ENCODE results near the gene SAYSD1. TPM values are rescaled to one million over a fixed set of nuclear protein-coding genes. Genes with fewer than 3 reads are reported as not detected.

Gene SAYSD1
- total RNA-seq, 1 donor from 2014 or later, result 11.3 TPM

DNA sequence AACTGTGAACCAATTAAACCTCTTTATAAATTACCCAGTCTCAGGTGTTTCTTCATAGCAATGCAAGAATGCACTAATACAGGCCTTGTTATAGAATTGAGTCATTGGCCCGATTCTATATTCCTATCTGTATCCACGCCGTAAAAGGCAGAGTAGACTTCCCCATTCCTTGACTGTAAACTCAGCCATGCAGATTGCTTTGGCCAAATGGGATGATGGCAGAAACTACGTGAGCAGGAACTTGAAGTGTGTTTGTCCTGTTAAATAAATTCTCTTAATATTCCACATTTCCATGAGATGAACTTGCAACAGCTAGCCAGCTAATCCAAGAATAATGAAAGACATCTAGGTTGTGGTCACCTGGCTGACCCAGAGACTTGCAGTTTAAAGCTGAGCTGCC, 3.9 kb upstream of the SAYSD1 start:
- no peak for DNase-seq (ENCODE audit: low read depth)
- H3K4me3 ChIP-seq (ENCODE audit: low read depth, low read length), result no peak overlapping the region
- H3K27me3 ChIP-seq (ENCODE audit: control insufficient read depth, insufficient read depth, low read length), result no peaks in the 10 kb centered on the region
- no peaks in the 10 kb centered on the region for H3K36me3 ChIP-seq (ENCODE audit: control insufficient read depth, insufficient read depth, low read length)
- TF ChIP-seq, protein P1, sequence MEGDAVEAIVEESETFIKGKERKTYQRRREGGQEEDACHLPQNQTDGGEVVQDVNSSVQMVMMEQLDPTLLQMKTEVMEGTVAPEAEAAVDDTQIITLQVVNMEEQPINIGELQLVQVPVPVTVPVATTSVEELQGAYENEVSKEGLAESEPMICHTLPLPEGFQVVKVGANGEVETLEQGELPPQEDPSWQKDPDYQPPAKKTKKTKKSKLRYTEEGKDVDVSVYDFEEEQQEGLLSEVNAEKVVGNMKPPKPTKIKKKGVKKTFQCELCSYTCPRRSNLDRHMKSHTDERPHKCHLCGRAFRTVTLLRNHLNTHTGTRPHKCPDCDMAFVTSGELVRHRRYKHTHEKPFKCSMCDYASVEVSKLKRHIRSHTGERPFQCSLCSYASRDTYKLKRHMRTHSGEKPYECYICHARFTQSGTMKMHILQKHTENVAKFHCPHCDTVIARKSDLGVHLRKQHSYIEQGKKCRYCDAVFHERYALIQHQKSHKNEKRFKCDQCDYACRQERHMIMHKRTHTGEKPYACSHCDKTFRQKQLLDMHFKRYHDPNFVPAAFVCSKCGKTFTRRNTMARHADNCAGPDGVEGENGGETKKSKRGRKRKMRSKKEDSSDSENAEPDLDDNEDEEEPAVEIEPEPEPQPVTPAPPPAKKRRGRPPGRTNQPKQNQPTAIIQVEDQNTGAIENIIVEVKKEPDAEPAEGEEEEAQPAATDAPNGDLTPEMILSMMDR (IDR thresholded peaks at IDR 0.05; ENCODE audit: insufficient read depth, low read length, poor library complexity, severe bottlenecking), result no peak

DNA sequence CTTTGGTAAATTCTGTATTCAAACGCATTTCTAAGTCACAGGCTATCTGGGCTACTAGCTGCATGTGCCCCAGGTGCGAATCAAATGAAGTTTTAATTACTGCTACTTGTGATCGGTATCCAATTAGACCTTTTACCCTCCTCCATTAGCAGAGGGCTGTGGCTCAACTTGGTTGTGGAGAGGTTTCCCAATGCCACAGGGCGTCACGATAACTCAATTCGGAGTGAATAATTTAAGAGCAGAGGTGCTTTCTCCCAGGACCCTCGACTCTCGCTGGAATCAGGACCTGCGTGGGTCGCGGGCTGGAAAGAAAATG, 640 bp downstream of the SAYSD1 start:
- no peaks in the 10 kb centered on the region for H3K27me3 ChIP-seq (ENCODE audit: control insufficient read depth, insufficient read depth, low read length)
- DNase-seq (ENCODE audit: low read depth), result no peak
- peak overlapping the region; percentile 68 for H3K4me3 ChIP-seq (ENCODE audit: low read depth, low read length)
- H3K36me3 ChIP-seq (ENCODE audit: control insufficient read depth, insufficient read depth, low read length), result no peaks in the 10 kb centered on the region
- TF ChIP-seq, protein P1 (IDR thresholded peaks at IDR 0.05; ENCODE audit: insufficient read depth, low read length, poor library complexity, severe bottlenecking), result no peak

DNA sequence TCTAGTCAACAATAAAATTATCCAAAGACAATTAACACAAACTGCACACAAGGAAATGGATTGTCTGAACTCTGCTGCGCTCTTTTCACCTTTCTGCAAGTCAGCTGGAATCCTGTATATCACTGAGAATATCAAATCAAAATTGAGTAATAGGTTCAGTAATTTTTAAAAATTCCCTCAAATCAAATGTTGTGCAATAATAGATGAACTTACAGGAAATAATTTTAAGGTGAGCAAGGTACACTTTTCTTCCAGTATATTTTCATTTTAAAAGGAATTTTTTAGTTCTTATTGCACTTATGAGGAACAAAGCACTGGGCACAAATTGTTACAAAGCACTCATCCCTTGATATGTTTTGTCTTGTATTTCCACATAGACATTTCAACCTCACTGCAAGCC, 1.2 kb downstream of the SAYSD1 start:
- TF ChIP-seq, protein P1 (IDR thresholded peaks at IDR 0.05; ENCODE audit: insufficient read depth, low read length, poor library complexity, severe bottlenecking), result no peak
- H3K4me3 ChIP-seq (ENCODE audit: low read depth, low read length), result peak overlapping the region; percentile 68
- H3K36me3 ChIP-seq (ENCODE audit: control insufficient read depth, insufficient read depth, low read length), result no peaks in the 10 kb centered on the region
- no peak for DNase-seq (ENCODE audit: low read depth)
- no peaks in the 10 kb centered on the region for H3K27me3 ChIP-seq (ENCODE audit: control insufficient read depth, insufficient read depth, low read length)

DNA sequence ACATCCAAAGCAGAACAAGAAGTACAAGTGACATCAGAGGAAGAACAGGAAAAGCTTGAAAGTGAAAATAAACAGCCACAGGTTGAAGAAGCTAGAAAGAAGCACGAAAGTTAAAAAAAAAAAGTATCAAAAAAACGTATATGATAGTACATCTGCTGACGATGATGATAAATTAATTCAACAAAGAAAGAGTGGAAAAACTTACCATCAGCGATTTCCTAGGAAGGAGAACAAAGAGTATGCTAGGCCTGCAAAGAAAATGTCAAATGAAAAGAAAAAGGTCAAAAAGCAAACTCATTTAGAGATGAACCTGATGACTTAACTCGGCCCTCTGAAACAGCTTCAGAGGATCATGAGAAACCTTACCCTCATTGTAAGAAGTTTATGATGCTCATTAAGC, 3.7 kb downstream of the SAYSD1 start:
- no peaks in the 10 kb centered on the region for H3K27me3 ChIP-seq (ENCODE audit: control insufficient read depth, insufficient read depth, low read length)
- H3K36me3 ChIP-seq (ENCODE audit: control insufficient read depth, insufficient read depth, low read length), result no peaks in the 10 kb centered on the region
- no peak overlapping the region for H3K4me3 ChIP-seq (ENCODE audit: low read depth, low read length)
- TF ChIP-seq, protein P1 (IDR thresholded peaks at IDR 0.05; ENCODE audit: insufficient read depth, low read length, poor library complexity, severe bottlenecking), result no peak
- DNase-seq (ENCODE audit: low read depth), result no peak

GRCh38 chr6:39108041-39108839, 6.7 kb downstream of the SAYSD1 start:
- H3K27me3 ChIP-seq (ENCODE audit: control insufficient read depth, insufficient read depth, low read length), result no peaks in the 10 kb centered on the region
- TF ChIP-seq, protein P1 (IDR thresholded peaks at IDR 0.05; ENCODE audit: insufficient read depth, low read length, poor library complexity, severe bottlenecking), result no peak
- H3K4me3 ChIP-seq (ENCODE audit: low read depth, low read length), result no peak overlapping the region
- no peak for DNase-seq (ENCODE audit: low read depth)
- H3K36me3 ChIP-seq (ENCODE audit: control insufficient read depth, insufficient read depth, low read length), result no peaks in the 10 kb centered on the region

- no peak for DNase-seq (ENCODE audit: low read depth)
- TF ChIP-seq, protein P1 (IDR thresholded peaks at IDR 0.05; ENCODE audit: insufficient read depth, low read length, poor library complexity, severe bottlenecking), result no peak
- H3K36me3 ChIP-seq (ENCODE audit: control insufficient read depth, insufficient read depth, low read length), result no peaks in the 10 kb centered on the region
- no peak overlapping the region for H3K4me3 ChIP-seq (ENCODE audit: low read depth, low read length)
- H3K27me3 ChIP-seq (ENCODE audit: control insufficient read depth, insufficient read depth, low read length), result no peaks in the 10 kb centered on the region
Observed at GRCh38 chr6:39107641-39108040, 7.3 kb downstream of the SAYSD1 start.
